GM23248 (cell line): ENCODE data around the gene KIF23.

Source experiments
- EZH2 ChIP-seq: fragments of 200-600 bp; sonication (generic); IDR thresholded peaks from 2 replicates; pipeline ENCODE4 v1.6.1; 2018; ENCODE audit warnings: antibody characterized with exemption, mild to moderate bottlenecking; ENCODE audit not compliant: insufficient read depth, poor library complexity, severe bottlenecking
- EZH2phosphoT487 ChIP-seq: fragments of 200-600 bp; sonication (generic); IDR thresholded peaks from 2 replicates; pipeline ENCODE4 v1.6.1; 2018; ENCODE audit warnings: antibody characterized with exemption, moderate library complexity, mild to moderate bottlenecking, low read depth; ENCODE audit not compliant: insufficient read depth

DNA sequence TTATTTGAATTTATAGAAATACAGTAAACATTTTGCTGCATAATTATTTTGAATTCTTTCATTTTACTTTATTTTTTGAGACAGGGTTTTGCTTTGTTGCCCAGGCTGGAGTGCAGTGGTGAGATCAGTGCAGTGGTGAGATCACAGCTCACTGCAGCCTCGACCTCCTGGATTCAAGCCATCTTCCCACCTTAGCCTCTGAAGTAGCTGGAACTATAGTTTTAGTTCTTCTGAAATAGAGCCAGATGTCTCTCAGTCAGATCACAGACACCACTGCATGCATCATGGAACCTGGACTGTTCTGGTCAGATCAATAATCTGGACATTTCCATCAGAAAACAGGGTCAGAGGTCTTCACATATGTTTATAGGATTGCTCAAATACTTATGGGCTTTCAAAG, 46.3 kb downstream of the KIF23 start:
- TF ChIP-seq EZH2 (no peak), EZH2phosphoT487 (no peak)
